SK-N-SH (cell line): ENCODE measurements around the gene EP300.

Source experiments
- CTCF ChIP-seq: fragments of 200-600 bp; sonication (generic); IDR thresholded peaks from 2 replicates; pipeline ENCODE4 v1.6.1; 2017; ENCODE audit warnings: antibody characterized with exemption, mild to moderate bottlenecking, moderate library complexity
- POLR2AphosphoS5 ChIP-seq: IDR thresholded peaks from 2 replicates; pipeline ENCODE4 v1.6.1; 2012; ENCODE audit warnings: low read depth, low read length
- YY1 ChIP-seq: IDR thresholded peaks from 2 replicates; pipeline ENCODE4 v1.4.0; 2012; ENCODE audit warnings: low read depth, mild to moderate bottlenecking

DNA sequence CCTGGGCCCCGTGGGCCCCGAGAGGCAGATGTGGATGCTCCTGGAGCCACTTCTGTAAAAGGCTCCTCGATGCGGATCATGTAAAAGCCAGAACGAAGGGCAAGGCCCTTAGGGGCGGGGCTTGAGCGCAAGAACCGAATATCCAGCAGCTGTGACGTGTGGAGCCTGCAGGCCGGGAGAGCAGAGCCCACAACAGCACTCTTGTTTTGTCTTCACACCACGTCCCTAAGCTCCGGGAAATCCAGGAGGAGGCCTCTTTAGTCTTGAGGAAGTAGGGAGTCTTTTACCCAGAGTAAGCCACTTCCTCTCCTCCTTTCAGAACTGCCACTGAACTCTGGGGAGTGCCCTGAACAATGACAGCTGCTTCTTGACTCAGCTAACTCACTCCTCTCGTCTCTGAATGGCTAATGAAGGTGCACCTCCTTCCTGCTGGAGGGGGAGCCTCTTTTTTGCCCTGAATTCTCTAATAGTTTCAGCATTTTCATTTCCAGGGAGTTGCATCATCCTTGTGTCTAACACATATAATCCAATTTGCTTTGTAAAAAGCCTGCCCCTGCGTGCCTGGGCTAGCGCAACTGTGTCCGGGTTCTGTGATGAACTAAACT is 125.3 kb downstream of the EP300 start:
- TF ChIP-seq YY1 (no peak), CTCF (no peak), POLR2AphosphoS5 (no peak)
